GM21737 (cell line): ENCODE measurements around the gene KAT7.

ENCODE experiments used
- ATAC-seq: cut with Tn5 transposase; IDR thresholded peaks from one replicate; pipeline ENCODE4 v1.9.1; 2021; ENCODE audit warnings: mild to moderate bottlenecking, moderate library complexity; ENCODE audit not compliant: unreplicated experiment

The KAT7 gene

DNA sequence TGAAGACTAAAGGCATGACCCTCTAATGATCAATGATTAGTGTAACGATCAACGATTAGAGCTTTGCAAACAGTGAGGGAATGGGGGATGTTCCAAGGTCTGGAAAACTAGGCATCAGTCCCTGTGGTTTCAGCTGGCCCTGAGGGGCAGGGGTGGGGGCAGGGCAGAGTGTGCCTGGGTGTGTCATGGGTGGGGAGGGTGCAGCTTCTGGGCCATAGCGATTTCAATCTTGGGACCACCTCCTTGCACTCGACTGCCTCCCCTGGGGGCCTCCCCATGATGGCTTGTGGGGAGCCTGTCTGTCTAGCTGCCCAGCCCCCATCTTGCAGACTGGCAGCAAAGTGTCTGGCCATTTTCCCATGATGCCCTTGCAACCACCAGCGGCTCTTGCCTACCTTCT is 51.0 kb downstream of the KAT7 start:
- no peak for ATAC-seq

GRCh38 chr17:49841548-49841947 is 53.1 kb downstream of the KAT7 start:
- no peak for ATAC-seq

DNA sequence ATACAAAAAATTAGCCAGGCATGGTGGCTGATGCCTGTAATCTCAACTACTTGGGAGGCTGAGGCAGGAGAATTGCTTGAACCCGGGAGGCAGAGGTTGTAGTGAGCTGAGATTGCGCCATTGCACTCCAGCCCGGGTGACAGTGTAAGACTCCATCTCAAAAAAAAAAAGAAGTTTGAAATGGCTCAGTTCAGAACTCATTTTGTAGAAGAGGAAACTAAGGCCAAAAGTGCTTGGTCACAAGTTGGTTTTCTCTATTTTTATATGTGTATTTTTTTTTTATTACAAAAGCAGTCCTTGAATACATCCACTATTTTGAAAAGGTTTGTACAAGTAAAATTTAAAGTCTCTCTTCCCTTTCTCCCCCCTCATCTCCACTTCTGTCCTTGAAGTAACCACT is 53.9 kb downstream of the KAT7 start:
- ATAC-seq: no peak

- ATAC-seq: no peak
These were observed 54.4 kb downstream of the KAT7 start for GRCh38 chr17:49842846-49843245.

DNA sequence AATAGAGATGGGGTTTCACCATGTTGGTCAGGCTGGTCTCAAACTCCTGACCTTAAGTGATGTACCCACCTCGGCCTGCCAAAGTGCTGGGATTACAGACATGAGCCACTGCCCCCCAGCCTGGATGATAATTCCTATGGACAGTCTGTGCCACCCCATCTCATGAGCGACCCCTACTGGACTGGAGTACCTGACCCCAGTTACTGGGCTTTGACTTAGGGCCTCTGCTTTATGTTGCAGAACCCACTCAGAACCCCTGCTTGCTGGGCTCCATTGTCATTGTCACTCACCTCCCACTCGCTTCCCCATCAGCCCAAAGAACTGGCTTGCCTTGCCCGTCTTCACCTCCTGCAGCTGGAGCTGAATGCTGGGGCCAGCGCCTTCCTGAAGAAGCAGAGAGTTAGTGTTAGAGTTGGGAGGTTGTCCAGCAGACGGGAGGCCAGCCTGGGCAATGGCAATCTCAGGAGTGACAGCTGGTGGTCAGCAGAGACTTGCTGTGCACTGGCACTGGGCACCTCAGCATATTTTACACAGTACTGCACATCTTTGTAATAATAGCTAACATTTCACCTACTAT is 55.4 kb downstream of the KAT7 start:
- no peak for ATAC-seq

GRCh38 chr17:49845321-49845720 is 56.8 kb downstream of the KAT7 start:
- ATAC-seq: no peak

GRCh38 chr17:49846938-49847712 is 58.6 kb downstream of the KAT7 start:
- no peak for ATAC-seq

DNA sequence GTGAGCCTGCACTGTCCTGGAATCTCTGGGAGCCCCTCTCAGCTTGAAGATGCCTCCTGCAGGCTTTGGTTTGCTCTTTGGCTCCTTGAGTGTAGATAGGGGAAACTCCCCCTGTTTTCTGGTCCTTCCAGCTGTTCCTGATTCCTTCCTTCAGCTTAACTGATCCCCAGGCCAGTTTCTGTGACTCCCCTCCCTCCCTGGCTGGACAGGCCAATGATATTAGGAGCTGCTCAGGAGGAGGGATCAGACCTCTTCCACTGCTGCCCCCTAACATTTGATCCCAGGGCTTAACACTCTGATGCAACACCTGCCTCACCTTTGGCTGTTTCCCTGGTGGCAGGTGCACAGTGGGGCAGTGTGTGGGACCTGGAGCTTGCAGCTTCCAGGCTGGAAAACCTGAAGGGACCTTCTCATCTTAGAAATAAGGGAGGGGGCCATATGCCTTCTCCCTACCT is 59.6 kb downstream of the KAT7 start, which contains the start of gene TAC4:
Gene TAC4 (minus strand): TSS at position 51 of the 455 bp plus-strand sequence. CDS start 52 bp downstream, outside the sequence.
- no peak for ATAC-seq

- ATAC-seq: no peak
These were observed 60.3 kb downstream of the KAT7 start for GRCh38 chr17:49848739-49849138.

GRCh38 chr17:49850218-49850610 is 61.7 kb downstream of the KAT7 start:
- ATAC-seq: no peak

DNA sequence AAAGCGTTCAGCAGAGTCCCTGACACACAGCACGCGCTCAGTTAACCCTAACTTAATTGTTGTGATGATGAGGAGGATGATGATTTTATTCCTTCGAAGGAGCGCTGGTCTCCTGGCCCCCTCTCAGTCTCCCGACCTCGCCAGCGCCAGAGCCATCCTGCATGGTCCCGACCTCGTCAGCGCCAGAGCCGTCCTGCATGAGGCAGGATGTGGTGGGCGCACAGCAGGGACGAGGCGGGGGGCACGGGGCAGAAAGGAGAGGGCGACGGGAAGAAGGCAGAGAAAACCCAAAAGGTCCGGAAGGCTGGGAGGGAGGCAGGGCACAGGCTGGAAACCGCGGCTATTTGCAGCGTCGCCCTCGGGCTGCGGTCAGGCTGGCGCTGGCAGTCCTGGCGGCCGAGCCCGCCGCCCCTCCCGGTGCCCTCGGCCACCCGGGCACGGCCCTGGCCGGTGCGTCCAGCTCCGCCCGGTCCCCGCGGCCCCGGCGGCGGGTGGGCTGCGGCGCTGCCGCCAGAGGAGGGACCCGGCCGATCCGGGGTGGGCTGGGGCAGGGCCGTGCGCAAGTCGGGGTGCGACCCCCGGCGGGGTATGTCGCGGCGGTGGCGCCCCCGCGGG is 62.4 kb downstream of the KAT7 start:
- no peak for ATAC-seq

DNA sequence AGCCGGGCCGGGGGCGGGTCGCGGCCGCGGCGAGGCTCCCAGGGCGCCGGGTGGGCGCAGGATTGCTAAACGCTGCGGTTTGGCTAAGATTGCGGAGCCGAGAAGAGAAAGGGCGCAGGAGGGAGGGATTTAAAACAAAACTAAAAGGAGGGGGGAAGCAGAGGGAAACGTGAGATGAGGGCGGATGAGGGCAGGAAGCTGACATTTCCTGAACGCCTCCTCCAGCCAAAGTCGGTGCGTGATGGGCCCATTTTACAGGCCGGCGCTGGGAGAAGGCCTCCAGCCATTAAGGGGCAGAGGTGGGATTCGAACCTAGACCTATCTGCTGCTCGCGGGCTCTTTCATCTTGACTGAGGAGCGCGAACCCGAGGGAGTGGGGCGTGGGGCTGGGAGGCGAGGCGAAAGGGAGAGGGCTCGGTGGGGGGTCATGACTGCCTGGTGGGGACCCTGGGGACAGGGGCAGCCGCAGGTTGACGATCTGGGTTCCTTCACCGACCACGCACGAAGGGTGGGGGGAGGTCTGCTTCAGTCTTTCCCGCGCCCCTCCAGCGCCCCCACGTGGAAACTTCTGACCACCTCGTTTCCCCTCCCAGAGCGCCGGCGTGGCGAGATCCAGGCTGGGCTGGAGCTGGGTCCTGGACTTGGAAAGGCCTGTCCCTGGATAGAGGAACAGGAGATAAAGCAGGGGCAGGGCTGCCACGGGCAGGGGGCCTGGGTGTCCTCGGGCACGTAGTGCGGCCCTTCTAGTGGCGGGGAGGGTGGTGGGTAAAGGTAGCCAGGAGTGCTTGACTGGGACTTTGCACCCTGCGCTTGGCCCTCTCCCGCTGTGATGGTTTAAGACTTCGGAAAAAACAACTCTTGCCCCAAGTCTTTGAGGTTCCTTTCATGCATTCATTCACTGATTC is 63.2 kb downstream of the KAT7 start:
- no peak for ATAC-seq

DNA sequence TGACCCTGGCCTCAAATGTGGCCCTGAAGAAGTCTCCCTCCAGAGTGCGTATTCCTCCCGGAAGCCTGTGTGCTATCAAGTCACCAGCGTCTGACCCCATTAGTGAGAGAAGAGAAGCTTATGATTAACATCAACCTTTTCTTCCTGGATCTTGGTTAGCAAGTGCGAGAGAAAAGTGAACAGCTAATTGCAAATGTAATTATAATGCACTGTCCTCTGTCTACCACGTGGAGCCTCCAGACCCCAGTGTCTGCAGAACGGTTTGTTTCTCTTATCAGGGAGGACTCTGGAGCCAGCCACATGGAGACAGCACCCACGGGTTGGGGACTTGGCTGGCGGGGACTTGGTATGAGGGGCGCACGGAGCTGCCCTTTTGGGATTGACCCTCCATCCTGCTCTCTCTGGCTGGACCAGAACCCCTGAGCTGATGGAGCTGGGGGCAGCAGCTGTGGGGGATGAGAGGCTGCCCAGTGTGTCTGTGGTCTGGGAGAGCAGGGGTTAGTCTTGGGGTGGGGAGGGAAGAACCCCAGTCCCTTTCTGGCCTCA is 65.1 kb downstream of the KAT7 start:
- ATAC-seq: no peak

- ATAC-seq: no peak
These were observed 65.6 kb downstream of the KAT7 start for GRCh38 chr17:49854126-49854525.

DNA sequence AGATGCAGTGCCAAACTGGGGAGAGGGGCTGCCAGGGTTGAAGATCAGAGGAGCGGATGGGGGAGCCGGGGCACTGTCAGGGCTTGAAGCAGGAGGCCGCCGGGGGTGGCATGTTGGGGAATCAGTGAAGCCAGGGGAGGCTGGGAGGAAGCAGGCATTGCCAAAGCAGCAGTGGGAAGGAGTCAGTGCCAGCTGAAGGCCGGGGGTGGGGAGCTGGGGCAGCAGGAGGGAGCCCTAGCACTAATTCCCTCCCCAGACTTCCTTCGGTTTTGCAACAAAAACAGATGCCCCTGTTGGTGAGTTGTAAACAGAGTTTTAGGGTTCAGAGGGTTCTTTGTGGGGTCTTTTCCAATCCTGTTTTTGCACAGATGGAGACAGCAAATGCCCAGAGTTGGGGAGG is 70.3 kb downstream of the KAT7 start:
- no peak for ATAC-seq

GRCh38 chr17:49859991-49860953 is 71.8 kb downstream of the KAT7 start:
- ATAC-seq: no peak

GRCh38 chr17:49861150-49861884 is 72.8 kb downstream of the KAT7 start:
- ATAC-seq: no peak

DNA sequence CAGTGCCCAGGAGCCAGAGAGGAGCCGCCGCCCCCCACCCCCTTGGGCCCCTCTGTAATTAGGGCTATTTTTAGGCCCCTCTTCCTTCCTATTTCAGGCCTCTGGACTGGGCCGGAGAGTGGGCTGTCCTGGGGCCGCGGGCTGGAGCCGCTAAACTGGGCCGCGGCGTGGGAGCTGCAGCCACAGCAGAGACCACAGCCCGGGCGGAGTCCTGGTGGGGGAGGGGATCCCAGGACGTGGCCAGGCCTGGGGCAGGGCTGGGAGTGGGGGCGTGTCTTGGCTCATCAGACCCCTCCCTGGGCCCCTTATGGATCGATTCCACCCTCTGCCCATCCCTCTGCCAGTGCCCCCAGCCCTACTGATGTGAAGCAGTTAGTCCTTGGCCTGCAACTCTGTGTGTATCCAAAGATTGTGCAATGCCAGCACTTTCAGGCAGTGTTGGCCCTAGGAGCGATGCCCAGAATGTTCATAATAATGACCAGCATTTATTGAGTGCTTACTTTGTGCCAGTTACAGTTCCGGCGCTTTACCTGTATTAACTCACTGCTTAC is 74.4 kb downstream of the KAT7 start:
- ATAC-seq: no peak

DNA sequence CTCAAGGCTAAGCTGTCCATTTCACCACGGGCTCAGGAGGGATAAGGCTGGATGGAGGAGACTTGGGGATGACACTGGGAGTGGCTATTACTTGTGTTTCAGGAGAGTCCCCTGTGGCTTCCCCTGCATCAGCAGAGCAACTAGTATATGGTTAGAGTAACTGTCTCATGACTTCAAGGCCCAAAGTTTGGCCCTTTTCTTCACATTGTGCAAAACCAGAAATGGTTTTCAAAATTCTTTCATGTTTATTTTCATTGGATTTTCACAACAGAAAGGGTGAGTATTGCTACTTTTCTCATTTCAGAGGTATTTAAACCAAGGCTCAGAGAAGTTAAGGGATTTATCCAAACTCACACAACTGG is 77.5 kb downstream of the KAT7 start:
- ATAC-seq: no peak
